ENCODE data around the gene ARID1B. TPM values are rescaled to one million over a fixed set of nuclear protein-coding genes. Genes with fewer than 3 reads are reported as not detected.

Gene ARID1B
- total and polyA plus RNA-seq, 2 of the 13 experiments (the other 11 are each of a cell fraction or from before 2014, with no cell fraction given) = 20.1 to 32.6 TPM

- TF ChIP-seq ZNF687 (CRISPR knock-in tag; IDR thresholded peaks at IDR 0.05) = peak; percentile 66
- TF ChIP-seq FOSL2 (CRISPR knock-in tag; IDR thresholded peaks at IDR 0.05) = peak; percentile 28; the same call in 1 of the 2 replicates
- peak; percentile 63; the same call in 1 of the 2 replicates for TF ChIP-seq ZNF33B (CRISPR knock-in tag; IDR thresholded peaks at IDR 0.05)
- no peak for TF ChIP-seq ARNT (IDR thresholded peaks at IDR 0.05)
- TF ChIP-seq ZNF513 (CRISPR knock-in tag; conservative IDR thresholded peaks at IDR 0.05) = no peak
- TF ChIP-seq ZNF609 (CRISPR knock-in tag; IDR thresholded peaks at IDR 0.05; ENCODE audit: borderline replicate concordance) = no peak
- TF ChIP-seq ZNF672 (CRISPR knock-in tag; IDR thresholded peaks at IDR 0.05) = no peak
- no peak for TF ChIP-seq HOXA9 (CRISPR knock-in tag; IDR thresholded peaks at IDR 0.05; ENCODE audit: borderline replicate concordance)
- no peak for TF ChIP-seq GPN1 (CRISPR knock-in tag; IDR thresholded peaks at IDR 0.05; ENCODE audit: borderline replicate concordance)
- TF ChIP-seq AHR (CRISPR knock-in tag; IDR thresholded peaks at IDR 0.05) = no peak; the same call in 1 of the 2 replicates
- no peak for TF ChIP-seq ZNF296 (CRISPR knock-in tag; conservative IDR thresholded peaks at IDR 0.05)
- no peak for TF ChIP-seq ZNF615 (CRISPR knock-in tag; IDR thresholded peaks at IDR 0.05; ENCODE audit: borderline replicate concordance)
- TF ChIP-seq ZMAT3 (CRISPR knock-in tag; conservative IDR thresholded peaks at IDR 0.05) = no peak
- TF ChIP-seq XBP1 (CRISPR knock-in tag; IDR thresholded peaks at IDR 0.05) = no peak
- TF ChIP-seq GFI1 (CRISPR knock-in tag; IDR thresholded peaks at IDR 0.05; ENCODE audit: borderline replicate concordance) = 0 out of 2 replicates have a peak, but pooled peaks have one; percentile 19
- 0 out of 2 replicates have a peak, but pooled peaks have one; percentile 41 for TF ChIP-seq RAD21 (CRISPR knock-in tag; IDR thresholded peaks at IDR 0.05)
- TF ChIP-seq EZH2 (conservative IDR thresholded peaks at IDR 0.05; ENCODE audit: low read depth, low read length) = peak; percentile 96
- no peak for TF ChIP-seq PLRG1 (conservative IDR thresholded peaks at IDR 0.05)
- TF ChIP-seq ZNF564 (CRISPR knock-in tag; IDR thresholded peaks at IDR 0.05) = peak; percentile 48; the same call in 1 of the 2 replicates
- no peak for TF ChIP-seq PAF1 (CRISPR knock-in tag; IDR thresholded peaks at IDR 0.05)
- TF ChIP-seq SP4 (CRISPR knock-in tag; IDR thresholded peaks at IDR 0.05) = peak; percentile 46; the same call in 1 of the 2 replicates
- TF ChIP-seq ZNF839 (CRISPR knock-in tag; IDR thresholded peaks at IDR 0.05; ENCODE audit: borderline replicate concordance) = peak; percentile 73; the same call in 1 of the 2 replicates
Observed at GRCh38 chr6:157235600-157236039, 458.4 kb downstream of the ARID1B start (continued).
